ENCODE measurements around the gene URGCP. TPM values are rescaled to one million over a fixed set of nuclear protein-coding genes. Genes with fewer than 3 reads are reported as not detected.

Gene URGCP
- total RNA-seq, 4 donors from 2014 or later, result 33.2 to 51.6 (median 41.0) TPM

GRCh38 chr7:43938892-43939482 lies 32.6 kb upstream of the URGCP start:
- Histone ChIP-seq H3K4me1 (no peaks in the 10 kb centered on the region), H3K9me3 (no peaks in the 10 kb centered on the region), H3K4me3 (replicated peaks in 1 of 3) (no peak overlapping the region), H3K27ac (no peak overlapping the region), H3K27me3 (no peaks in the 10 kb centered on the region), H3K36me3 (no peaks in the 10 kb centered on the region)
- intact Hi-C loops (cut with DNase I), result no loop called here
- DNase-seq, result no peak
- WGBS, 2 donors, result 93 to 95% methylated on average over 4 of the region's 4 CpGs
- TF ChIP-seq POLR2A (IDR thresholded peaks at IDR 0.05) (no peak), CTCF (IDR thresholded peaks at IDR 0.05) (no peak)

DNA sequence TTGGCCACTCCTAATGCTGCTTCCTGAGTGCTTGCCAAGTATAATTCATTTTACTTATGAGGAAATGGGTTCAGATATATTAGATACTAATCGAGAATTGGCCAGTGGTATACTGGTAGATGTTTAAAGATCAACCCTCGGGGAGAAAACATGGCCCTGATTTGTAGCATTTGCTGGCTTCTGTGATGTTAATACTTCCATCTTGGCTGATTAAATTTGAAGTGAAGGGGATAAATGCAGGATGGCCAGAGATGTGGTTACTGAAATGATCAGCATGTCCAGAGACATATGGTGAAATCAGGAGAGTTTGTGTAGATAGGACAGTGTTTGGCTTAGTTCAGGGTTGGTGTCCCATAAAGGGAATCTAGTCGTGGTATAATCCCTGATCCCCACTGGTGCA lies 31.0 kb upstream of the URGCP start:
- Histone ChIP-seq H3K36me3 (no peaks in the 10 kb centered on the region), H3K27ac (no peak overlapping the region), H3K9me3 (no peaks in the 10 kb centered on the region), H3K27me3 (no peaks in the 10 kb centered on the region), H3K4me3 (replicated peaks in 1 of 3) (no peak overlapping the region), H3K4me1 (no peaks in the 10 kb centered on the region)
- no peak for DNase-seq
- WGBS, 2 donors, result 67 to 72% methylated on average over 3 of the region's 3 CpGs
- intact Hi-C loops (cut with DNase I), result no loop called here
- TF ChIP-seq CTCF (IDR thresholded peaks at IDR 0.05) (no peak), POLR2A (IDR thresholded peaks at IDR 0.05) (no peak)

DNA sequence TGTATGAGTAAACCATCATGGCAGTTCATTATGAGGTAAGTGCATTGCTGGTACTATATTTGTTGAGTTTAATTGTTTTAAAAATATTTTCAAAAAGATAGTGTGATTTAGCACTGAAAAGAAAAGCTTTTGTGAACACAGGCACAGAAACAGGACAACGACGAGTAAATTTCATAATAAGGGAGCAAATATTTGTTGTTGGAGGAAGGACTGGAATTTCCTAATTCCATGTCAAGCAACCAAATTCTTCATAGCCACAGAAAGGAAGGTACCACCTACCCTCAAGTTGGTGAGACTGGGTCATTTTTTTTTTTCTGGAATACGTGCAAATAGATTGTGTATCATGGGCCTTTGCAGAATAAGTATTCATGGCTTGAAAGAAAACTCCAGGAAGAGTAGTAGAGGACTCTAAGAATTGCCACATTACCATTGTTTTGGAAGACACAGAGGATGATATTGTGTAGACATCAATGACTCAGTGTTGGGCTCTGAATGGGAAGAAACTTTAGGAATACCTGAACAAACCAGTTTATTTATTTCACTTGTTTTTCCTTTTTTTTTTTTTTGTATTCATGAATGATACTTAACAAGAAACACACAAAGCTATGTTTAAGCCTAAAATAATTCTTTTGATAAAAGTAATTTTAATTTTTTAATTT lies 27.6 kb upstream of the URGCP start:
- TF ChIP-seq CTCF (IDR thresholded peaks at IDR 0.05), result no peak
- no peak for TF ChIP-seq POLR2A (IDR thresholded peaks at IDR 0.05)
- Histone ChIP-seq H3K27me3 (no peaks in the 10 kb centered on the region), H3K36me3 (no peaks in the 10 kb centered on the region), H3K4me3 (replicated peaks in 1 of 3) (no peak overlapping the region), H3K9me3 (no peaks in the 10 kb centered on the region), H3K4me1 (no peaks in the 10 kb centered on the region), H3K27ac (no peak overlapping the region)
- no peak for DNase-seq
- WGBS, 2 donors, result 93 to 96% methylated on average over 3 of the region's 3 CpGs
- intact Hi-C loops (cut with DNase I), result no loop called here

DNA sequence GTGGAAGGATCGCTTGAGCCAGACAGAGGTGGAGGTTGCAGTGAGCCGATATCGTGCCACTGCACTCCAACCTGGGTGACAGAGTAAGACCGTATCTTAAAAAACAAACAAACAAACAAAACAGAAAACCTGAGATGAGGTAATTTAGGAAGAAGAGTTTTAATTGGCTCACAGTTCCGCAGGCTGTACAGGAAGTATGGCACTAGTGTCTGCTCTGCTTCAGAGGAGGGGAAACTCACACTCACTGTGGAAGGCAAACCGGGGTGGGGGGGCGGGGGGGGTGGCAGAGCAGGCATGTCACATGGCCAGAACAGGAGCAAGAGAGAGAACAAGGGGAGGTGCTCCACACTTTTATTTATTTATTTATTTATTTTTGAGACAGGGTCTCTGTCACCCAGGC lies 24.9 kb upstream of the URGCP start:
- intact Hi-C loops (cut with DNase I), result no loop called here
- Histone ChIP-seq H3K27ac (no peak overlapping the region), H3K9me3 (no peaks in the 10 kb centered on the region), H3K4me1 (peaks cover 0 to 6% of the 10 kb centered on the region in 2 donors), H3K36me3 (no peaks in the 10 kb centered on the region), H3K4me3 (replicated peaks in 1 of 3) (no peak overlapping the region), H3K27me3 (no peaks in the 10 kb centered on the region)
- DNase-seq, result no peak
- TF ChIP-seq POLR2A (IDR thresholded peaks at IDR 0.05) (no peak), CTCF (IDR thresholded peaks at IDR 0.05) (no peak)
- 86 to 91% methylated on average over 7 of the region's 7 CpGs for WGBS, 2 donors

Data from thyroid gland (tissue), 4 donors.